GM19395 (cell line): ENCODE data around the gene GPER1.
A peak's percentile ranks its signal among the peaks of the same experiment; 100 is the strongest.

Source experiments
- ATAC-seq: cut with Tn5 transposase; IDR thresholded peaks from one replicate; pipeline ENCODE4 v1.9.1; 2021; ENCODE audit warnings: mild to moderate bottlenecking, moderate library complexity; ENCODE audit not compliant: unreplicated experiment

The GPER1 gene

GRCh38 chr7:1086588-1087464 lies 1.1 kb upstream of the GPER1 start:
- peak; percentile 87 for ATAC-seq

- no peak for ATAC-seq
Observed at GRCh38 chr7:1087465-1087814, 473 bp upstream of the GPER1 start.

- no peak for ATAC-seq
Observed at GRCh38 chr7:1090236-1090635, 2.3 kb downstream of the GPER1 start.

- no peak for ATAC-seq
Observed at GRCh38 chr7:1090686-1091643, 3.1 kb downstream of the GPER1 start.

GRCh38 chr7:1091644-1092027 lies 3.7 kb downstream of the GPER1 start:
- no peak for ATAC-seq

- ATAC-seq, result no peak
Observed at GRCh38 chr7:1092161-1092632, 4.3 kb downstream of the GPER1 start.

GRCh38 chr7:1092806-1093501 lies 5.0 kb downstream of the GPER1 start:
- ATAC-seq, result no peak

- ATAC-seq, result no peak
Observed at GRCh38 chr7:1093502-1093843, 5.6 kb downstream of the GPER1 start.

- ATAC-seq, result no peak
Observed at GRCh38 chr7:1093916-1094508, 6.1 kb downstream of the GPER1 start.

GRCh38 chr7:1094870-1095269 lies 7.0 kb downstream of the GPER1 start:
- ATAC-seq, result no peak

- ATAC-seq, result no peak
Observed at GRCh38 chr7:1095621-1096155, 7.8 kb downstream of the GPER1 start.

- ATAC-seq, result no peak
Observed at GRCh38 chr7:1096156-1097119, 8.5 kb downstream of the GPER1 start.

GRCh38 chr7:1097120-1097504 lies 9.2 kb downstream of the GPER1 start:
- no peak for ATAC-seq

GRCh38 chr7:1098243-1099153 lies 10.6 kb downstream of the GPER1 start:
- ATAC-seq, result no peak

- ATAC-seq, result no peak
Observed at GRCh38 chr7:1099154-1099542, 11.2 kb downstream of the GPER1 start.

GRCh38 chr7:1099637-1100036 lies 11.7 kb downstream of the GPER1 start:
- ATAC-seq, result no peak

- ATAC-seq, result no peak
Observed at GRCh38 chr7:1100386-1100785, 12.5 kb downstream of the GPER1 start.

- no peak for ATAC-seq
Observed at GRCh38 chr7:1100834-1101562, 13.1 kb downstream of the GPER1 start.
